Activated effector memory CD4-positive, alpha-beta T cell treated with anti-CD3 and anti-CD28 coated beads, Interleukin-2, amount 50 U/mL, for 16 hours (primary cell): Measurements from ENCODE around the gene MSRB1.
"Not testable (repeated sequence)": the region's sequence is repeated elsewhere in the genome, so short reads cannot be mapped to it uniquely, and the experiment has no call there.

Experiments used
- DNase-seq: peaks from one replicate; pipeline ENCODE4 v3.0.0-alpha.2; 2020

Gene MSRB1

GRCh38 chr16:1915732-1916639 lies 27.0 kb downstream of the MSRB1 start:
- DNase-seq, result no peak

DNA sequence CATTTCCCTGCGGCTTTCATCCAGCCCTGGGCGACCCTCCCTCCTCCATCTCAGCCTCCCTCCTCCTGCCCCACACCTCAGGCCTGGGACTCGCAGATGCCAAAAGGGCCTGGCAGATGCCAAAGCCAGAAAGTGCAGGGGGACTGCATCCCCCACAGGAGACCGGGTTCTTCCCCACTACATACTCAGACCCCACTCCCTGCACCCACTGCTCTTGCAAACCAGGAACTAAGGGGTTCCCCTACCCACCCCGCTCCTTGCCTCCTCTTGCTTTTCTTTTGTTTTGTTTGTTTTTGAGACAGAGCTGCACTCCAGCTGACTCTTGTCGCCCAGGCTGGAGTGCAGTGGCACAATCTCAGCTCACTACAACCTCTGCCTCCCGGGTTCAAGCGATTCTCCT lies 28.0 kb downstream of the MSRB1 start:
- no peak for DNase-seq

- no peak for DNase-seq
Observed at GRCh38 chr16:1914084-1914608, 28.9 kb downstream of the MSRB1 start.

DNA sequence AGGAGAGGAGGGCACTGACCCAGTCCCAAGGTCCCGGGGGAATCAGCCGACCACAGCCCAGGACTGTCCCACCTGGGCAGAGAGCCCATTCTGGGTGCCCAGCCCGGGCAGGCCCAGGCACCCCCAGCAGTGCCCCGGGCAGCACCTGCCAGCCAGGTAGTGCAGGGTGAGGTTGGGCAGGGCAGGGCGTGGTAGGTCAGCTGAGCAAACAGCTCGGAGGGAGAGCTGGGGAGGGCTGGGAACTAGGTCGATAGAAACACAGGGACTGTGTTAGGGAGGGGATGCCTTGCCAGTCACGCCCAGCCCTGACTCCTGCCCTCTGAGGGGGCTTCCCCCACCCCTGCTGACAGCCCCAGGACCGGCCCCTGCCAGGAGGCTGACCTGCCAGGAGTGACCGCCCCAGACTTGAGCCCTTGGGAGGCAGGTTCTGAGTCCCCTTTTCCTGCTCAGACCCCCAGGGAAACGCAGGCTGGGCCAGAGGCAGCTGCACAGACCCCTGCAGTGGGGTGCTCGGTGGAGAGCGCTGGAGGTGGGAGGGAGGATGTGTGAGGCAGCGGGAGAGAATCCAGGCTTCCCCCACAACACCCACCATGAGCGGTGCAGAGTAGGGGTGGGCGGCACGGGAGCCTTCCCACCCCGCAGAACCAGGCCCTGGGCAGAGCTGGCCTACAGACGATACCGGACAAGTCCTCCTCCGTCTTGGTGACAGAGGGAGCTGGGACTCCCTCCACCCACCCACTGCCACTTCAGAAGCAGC lies 29.5 kb downstream of the MSRB1 start:
- no peak for DNase-seq

- no peak for DNase-seq
Observed at GRCh38 chr16:1912215-1912543, 30.8 kb downstream of the MSRB1 start.

DNA sequence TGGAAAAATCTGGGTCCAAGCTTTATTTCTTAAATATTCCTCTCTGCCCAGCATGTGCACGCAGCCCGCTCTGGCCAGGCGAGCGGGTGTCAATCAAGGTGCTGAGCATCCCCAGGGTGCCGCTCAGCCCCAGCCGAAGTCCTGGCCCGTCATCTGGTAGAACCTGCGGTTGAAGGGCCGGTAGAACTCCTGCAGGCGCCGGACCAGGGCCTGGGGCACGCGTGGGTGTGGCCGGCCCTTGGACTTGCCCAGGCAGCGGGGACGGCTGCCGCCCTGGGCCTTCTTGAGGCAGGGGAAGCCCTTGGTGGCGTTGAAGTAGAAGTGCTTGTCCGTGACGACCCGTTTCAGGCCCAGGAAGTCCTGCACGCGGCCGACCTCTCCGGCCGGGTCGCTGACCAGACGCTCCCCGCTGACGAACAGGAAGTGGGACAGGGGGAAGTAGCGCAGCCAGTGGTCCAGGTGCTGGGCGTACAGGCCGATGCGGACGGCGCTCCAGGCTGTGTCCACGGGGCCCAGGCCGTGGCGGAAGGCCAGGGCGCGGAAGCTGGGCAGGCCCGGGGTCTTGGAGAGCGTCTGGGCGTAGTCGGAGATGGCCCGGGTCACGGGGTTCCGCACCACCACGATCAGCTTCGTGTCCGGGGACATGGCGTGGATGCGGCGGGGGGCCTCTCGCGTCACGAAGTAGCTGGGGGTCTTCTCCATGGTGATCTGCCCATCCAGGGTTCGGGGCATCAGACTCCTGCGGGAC lies 31.4 kb downstream of the MSRB1 start:
- DNase-seq, result no peak

DNA sequence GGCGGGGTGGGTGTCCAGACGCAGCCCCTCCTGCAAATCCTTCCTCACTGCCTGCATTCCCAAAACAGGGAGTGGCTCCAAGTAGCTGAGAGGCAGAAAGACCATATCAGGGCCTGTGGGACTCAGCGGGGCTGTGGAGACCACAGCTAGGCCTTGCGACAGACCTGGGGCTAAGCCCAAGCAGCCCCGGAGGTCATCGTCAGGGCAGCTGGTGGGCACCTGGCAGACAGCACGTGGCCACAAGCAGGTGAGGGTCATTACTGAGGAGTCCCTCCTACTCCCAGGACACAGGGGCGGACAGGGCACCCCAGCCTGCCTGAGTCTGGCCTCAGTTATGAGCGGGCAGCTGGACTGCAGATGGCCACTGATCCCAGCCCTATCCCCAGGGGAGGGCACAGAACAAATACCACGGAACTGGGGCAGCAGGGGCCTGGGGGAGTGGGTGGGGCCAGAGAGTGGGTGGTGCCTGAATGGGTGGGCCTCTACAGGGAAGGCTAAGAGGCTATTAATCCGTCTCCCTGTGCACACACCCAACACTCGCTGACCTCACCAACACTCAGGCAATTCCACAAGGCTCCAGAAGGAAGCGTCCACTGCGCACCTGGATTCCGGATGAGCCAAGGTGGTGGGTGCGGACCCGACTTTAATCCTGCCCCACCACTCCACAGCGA lies 33.3 kb downstream of the MSRB1 start:
- no peak for DNase-seq

DNA sequence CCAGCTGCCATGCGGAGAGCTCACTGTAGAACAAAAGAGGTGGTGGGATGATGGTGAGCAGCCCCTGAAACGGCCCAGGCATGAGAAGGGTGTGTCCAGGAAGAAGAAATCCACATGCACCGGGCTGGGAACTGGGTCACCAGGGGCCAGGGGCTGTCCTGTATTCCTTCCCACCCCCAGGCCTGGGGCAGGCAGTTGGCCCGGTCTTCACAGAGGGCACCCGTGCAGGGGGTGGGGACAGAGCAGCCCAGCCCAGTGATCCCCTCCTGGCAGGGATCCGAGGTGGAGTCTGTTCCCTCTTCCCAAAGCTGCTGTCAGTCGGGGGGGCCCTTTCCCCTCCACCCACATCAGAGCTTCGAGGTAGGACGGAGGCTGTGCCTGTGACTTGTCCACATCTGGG lies 34.0 kb downstream of the MSRB1 start:
- no peak for DNase-seq

GRCh38 chr16:1908184-1908583 lies 34.8 kb downstream of the MSRB1 start:
- no peak for DNase-seq

GRCh38 chr16:1907226-1907860 lies 35.7 kb downstream of the MSRB1 start:
- no peak for DNase-seq

DNA sequence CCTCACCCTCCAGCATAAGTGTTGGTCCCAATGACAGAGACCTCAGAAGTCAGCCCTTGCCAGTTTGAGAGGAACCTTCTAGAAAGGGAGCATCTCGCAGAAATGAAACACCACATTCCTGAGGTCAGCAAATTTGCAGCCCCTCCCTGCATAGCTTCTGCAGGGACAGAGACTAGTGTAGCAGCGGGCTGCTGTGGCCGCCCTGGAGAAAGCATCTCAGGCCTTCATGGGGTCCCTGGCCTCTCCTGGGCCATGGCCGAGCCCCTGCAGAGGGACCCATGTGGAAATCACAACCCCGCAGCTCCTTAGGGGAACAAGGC lies 36.2 kb downstream of the MSRB1 start:
- DNase-seq, result no peak

DNA sequence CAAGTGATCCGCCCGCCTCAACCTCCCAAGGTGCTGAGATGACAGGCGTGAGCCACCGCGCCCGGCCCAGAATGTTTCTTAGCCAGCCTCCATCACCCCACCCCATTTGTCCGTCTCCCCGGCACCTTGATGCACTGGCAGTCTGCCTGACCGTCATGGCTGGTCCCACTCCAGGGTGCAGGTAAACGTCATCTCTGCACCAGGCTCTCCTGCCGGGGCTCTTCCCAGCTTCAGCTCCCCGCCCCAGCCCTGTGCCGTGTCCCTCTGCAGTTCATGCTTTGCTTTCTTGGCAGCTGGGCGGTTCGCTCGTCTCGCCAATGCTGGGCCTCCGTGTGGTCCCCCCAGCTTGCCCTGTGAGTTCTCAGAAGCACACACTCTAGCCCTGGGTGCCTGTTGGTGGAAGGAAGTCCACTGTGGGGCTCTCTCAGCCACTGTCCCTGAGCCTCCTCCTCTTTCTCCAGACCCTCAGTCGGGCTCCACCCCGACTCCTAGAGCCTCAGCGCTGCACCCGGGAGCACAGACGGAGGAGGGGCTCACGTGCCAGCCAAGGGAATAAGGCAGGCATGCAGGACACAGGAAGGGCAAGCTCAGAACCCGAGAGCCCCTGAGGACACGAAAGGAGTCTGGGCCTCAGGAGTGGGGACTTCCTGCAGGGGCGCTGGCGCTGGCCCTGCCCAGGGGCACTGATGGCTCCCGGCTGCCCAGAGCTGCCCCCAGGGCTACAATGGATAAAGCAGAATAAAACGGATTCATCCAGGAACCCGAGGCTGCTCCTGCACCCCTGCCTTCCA lies 36.7 kb downstream of the MSRB1 start:
- DNase-seq, result no peak

DNA sequence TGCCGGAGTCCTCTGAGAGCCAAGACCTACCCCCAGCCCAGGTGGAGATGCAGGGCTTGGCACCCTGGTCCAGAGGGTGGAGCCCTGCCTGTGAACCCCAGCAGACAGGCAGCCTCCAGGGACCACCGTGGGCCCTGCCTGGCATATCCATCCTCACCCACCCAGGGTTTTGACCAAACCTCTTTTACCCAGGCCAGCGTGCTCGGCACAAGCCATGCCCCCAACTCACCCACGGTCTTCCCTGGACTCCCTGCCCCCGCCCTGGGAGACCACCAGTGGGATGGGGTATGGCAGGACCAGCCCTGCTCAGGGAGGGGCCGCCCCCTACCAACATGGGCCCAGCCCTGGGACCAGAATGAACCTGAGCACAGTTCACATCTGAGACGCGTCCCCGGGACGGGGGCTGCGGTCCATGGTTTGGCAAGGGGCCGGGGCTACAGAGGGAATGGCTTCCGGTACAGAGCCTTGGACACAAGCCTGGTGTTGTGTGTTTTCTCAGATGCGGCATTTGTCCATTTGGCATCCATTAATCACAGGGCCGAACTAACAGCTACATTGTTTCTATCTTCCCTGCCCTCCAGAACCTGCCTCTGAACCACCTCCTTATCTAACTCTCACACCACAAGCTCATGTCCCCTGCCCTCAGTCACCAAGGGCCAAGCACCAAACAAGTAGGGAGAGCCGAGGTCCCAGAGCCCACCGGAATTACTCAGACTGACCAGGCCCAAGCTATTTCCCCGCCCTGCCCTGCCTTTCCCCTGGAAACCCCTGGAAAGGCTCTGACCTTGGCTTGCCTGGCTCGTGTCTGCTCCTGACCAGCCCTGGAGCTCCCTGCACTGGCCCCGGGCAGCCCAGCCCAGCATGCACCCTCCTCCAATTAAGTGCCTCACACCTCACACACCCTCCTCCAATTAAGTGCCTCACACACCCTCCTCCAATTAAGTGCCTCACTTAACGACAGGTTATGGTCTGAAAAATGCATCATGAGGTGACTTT lies 38.9 kb downstream of the MSRB1 start:
- DNase-seq, result no peak

- no peak for DNase-seq
Observed at GRCh38 chr16:1903220-1903574, 39.8 kb downstream of the MSRB1 start.

DNA sequence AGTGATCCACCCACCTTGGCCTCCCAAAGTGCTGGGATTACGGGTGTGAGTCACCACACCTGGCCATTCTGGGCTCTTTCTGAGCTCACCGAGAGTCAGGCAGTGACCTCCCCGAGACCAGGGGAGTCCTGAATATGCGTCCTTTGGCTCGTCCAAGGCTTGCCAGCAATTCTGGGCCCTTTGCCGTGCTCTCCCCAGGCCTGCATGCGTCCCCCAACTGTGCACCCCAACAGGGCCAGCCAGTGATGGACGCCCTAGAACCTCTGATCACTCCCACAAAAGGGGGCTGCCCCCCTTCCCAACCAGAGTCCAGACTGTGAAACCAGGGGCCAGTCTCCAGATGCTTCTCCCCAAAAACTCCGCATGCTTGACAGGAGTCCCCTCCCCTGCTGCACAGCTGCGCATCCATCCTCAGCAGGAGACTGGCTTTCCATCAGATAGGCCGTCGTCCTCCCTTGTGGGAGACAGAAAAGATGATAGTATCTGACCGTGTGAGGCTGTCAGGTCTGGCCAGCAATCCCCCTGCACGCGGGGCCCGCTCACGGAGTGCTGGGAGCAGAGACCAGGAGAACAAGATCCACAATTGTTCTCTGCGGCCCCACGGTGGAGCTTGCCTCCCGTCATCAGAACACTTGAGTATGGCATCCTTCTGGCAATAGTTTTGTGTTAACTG lies 40.3 kb downstream of the MSRB1 start:
- DNase-seq, result no peak

- DNase-seq, result no peak
Observed at GRCh38 chr16:1900452-1900774, 42.6 kb downstream of the MSRB1 start.

GRCh38 chr16:1899641-1900451 lies 43.2 kb downstream of the MSRB1 start:
- DNase-seq, result no peak

DNA sequence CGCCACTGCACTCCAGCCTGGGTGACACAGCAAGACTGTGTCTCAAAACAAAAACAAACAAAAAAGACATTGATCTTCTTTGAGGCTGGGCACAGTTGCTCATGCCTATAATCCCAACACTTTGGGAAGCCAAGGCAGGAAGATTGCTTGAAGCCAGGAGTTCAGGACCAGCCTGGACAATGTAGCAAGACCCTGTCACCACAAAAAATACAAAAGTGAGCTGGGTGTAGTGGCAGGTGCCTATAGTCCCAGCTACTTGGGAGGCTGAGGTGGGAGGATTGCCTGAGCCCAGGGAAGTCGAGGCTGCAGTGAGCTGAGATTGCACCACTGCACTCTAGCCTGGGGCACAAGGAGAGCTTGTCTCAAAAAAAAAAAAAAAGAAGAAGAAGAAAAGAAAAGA lies 45.3 kb downstream of the MSRB1 start:
- not testable (repeated sequence) for DNase-seq
